ENCODE data around the gene CADM1. TPM values are rescaled to one million over a fixed set of nuclear protein-coding genes. Genes with fewer than 3 reads are reported as not detected.

The CADM1 gene
- total and polyA plus RNA-seq, 8 donors, result 6.3 to 38.8 (median 24.5) TPM

DNA sequence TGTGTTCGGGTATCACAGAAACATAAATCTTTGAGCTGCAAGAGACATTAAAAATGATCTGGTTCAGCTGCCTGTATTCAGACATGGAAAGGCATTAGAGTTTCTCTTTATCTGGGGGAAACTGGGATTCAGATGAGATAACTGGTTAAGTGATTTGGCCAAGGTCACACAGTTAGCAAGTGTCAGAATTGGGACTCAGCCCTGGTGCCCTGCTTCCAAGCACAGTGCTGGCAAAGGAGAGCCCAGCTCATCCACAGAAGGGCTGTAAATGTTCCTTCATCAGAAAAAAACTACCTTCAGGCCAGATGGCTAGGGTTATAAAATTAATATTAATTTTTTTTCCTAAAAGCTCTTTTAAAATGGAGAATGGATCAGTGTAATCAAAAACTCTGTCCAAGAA is 20.4 kb upstream of the CADM1 start:
- DNase-seq, result no peak
- ATAC-seq, result no peak
- TF ChIP-seq, protein P1, sequence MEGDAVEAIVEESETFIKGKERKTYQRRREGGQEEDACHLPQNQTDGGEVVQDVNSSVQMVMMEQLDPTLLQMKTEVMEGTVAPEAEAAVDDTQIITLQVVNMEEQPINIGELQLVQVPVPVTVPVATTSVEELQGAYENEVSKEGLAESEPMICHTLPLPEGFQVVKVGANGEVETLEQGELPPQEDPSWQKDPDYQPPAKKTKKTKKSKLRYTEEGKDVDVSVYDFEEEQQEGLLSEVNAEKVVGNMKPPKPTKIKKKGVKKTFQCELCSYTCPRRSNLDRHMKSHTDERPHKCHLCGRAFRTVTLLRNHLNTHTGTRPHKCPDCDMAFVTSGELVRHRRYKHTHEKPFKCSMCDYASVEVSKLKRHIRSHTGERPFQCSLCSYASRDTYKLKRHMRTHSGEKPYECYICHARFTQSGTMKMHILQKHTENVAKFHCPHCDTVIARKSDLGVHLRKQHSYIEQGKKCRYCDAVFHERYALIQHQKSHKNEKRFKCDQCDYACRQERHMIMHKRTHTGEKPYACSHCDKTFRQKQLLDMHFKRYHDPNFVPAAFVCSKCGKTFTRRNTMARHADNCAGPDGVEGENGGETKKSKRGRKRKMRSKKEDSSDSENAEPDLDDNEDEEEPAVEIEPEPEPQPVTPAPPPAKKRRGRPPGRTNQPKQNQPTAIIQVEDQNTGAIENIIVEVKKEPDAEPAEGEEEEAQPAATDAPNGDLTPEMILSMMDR (IDR thresholded peaks at IDR 0.05), result no peak

DNA sequence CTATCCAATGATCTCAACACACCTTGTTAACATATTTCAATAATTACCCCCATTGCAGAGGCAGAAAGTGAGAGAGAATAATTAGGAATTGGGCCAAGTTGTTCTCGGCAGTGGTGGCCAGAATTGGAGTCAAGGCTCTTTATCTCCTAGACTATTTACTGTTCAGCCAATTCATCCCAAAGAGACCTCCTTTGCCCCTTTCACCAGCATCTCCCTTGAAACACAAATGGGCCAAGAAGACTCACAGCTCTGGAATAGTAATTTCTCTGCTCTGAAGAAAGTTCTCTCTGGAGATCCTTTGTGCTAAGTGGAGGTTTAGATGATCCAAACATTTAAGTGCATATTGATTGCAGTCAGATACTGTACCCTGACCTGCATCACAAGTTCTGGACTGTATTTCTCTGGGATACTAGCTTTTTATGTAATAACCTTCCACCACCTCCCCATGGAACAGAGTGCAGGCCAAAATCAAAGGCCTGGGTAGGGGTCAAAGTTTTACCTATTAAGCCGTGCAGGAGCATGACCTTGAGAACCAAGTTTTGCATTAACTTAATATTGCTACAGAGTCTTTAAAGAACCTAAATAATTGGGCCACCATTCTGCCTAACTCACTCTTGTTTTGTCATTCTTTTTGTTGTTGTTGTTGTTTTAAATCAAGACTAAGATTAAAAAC is 19.6 kb upstream of the CADM1 start:
- Histone ChIP-seq H3K27me3 (no peaks in the 10 kb centered on the region), H3K4me3 (no peak overlapping the region), H3K27ac (no peak overlapping the region), H3K4me1 (no peaks in the 10 kb centered on the region), H3K36me3 (no peaks in the 10 kb centered on the region), H3K9me3 (no peaks in the 10 kb centered on the region)
- TF ChIP-seq, protein P1 (IDR thresholded peaks at IDR 0.05), result no peak
- ATAC-seq (no peak), DNase-seq (no peak), FAIRE-seq (no peak)
- intact Hi-C loops (cut with DNase I), result no loop called here
- 12 to 24% methylated on average over 2 of the region's 2 CpGs for WGBS, 2 donors

More for the DNA sequence above, 20.4 kb upstream of the CADM1 start:
- Histone ChIP-seq H3K4me1 (no peaks in the 10 kb centered on the region), H3K27ac (no peak overlapping the region), H3K27me3 (no peaks in the 10 kb centered on the region), H3K36me3 (no peaks in the 10 kb centered on the region), H3K4me3 (no peak overlapping the region), H3K9me3 (no peaks in the 10 kb centered on the region)
- 36 to 80% methylated on average over 1 of the region's 1 CpG for WGBS, 2 donors
- no peak for FAIRE-seq
- intact Hi-C loops (cut with DNase I), result no loop called here

DNA sequence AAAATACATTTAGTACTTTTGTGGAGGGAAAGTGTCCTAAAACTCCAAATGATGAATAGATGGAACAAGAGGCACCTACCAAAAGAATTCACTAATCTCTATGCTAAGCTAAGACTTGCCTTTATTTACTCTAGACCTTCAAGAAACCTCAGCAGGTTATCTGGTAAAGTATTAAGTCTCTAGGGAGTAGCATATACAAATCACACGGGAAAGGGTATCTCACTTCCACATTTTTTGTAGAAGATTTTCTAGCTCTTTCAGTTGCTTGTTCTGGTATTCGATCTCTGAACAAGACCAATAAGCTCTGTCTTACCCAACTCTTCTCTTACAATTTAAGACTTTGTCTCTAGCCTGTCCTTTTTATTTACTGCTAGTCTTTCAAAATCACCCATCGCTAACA is 18.1 kb upstream of the CADM1 start:
- H3K4me3 ChIP-seq, result no peak overlapping the region
- intact Hi-C loops (cut with DNase I), result no loop called here
- TF ChIP-seq, protein P1 (IDR thresholded peaks at IDR 0.05), result no peak
- H3K4me1 ChIP-seq, result no peaks in the 10 kb centered on the region
- no peaks in the 10 kb centered on the region for H3K27me3 ChIP-seq
- H3K36me3 ChIP-seq, result no peaks in the 10 kb centered on the region
- no peaks in the 10 kb centered on the region for H3K9me3 ChIP-seq
- H3K27ac ChIP-seq, result no peak overlapping the region
- no peak for FAIRE-seq
- no peak for DNase-seq
- ATAC-seq, result no peak
- WGBS, 2 donors, result 79 to 88% methylated on average over 3 of the region's 3 CpGs

DNA sequence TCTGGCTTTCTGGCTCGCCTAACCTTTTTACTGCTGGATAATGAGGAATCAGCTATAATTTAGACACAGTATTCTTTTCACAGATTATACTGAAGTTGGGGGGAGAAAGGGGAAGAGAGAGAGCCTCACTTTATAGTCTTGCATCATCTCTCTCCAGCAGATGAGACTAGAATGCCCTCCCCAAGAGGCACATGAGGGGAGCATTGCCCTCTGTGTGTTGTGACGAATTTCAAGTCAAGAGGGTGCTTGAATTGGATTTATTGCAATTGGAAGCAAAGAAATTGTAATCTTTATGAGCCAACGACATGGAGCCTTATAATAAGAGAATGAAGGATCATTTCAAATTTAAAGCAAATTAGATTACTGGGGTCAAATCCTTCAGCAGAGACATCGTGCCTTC is 17.6 kb upstream of the CADM1 start:
- Histone ChIP-seq H3K27ac (no peak overlapping the region), H3K4me1 (no peaks in the 10 kb centered on the region), H3K4me3 (no peak overlapping the region), H3K27me3 (no peaks in the 10 kb centered on the region), H3K36me3 (no peaks in the 10 kb centered on the region), H3K9me3 (no peaks in the 10 kb centered on the region)
- TF ChIP-seq, protein P1 (IDR thresholded peaks at IDR 0.05), result no peak
- FAIRE-seq (no peak), DNase-seq (no peak), ATAC-seq (no peak)
- intact Hi-C loops (cut with DNase I), result no loop called here
- 57 to 70% methylated on average over 4 of the region's 4 CpGs for WGBS, 2 donors

DNA sequence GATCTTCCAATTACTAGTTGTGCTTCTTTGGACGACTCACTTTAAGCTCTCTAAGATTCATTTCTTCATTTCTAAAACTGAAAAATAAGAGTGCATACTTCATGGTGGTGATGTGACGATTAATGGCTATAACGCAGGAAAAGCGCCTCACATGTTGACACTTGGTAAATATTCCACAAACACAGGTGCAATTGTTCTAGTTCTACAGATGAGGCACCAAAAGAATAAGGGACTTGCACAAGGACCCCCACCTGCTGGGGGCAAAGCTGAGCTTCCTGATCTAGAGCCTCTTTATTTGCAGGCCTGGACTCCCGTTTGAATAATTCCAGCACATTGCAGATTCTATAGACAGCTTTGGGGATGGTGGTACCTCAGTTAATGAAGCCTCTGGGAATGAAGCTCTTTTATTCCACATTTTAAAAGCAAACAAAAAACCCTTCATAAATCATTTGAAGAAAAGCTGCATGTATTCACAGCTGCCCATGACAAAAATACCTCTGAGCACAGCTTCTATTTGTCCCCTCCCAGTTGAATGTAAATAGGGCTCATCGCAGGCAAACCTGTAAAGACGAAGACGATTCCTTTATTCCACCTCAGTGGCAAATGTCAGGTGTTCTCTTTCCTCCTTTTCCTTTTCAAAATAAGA is 14.9 kb upstream of the CADM1 start:
- ATAC-seq (no peak), FAIRE-seq (no peak), DNase-seq (no peak)
- H3K27me3 ChIP-seq, result no peaks in the 10 kb centered on the region
- H3K36me3 ChIP-seq, result no peaks in the 10 kb centered on the region
- no peaks in the 10 kb centered on the region for H3K4me1 ChIP-seq
- TF ChIP-seq, protein P1 (IDR thresholded peaks at IDR 0.05), result no peak
- no peaks in the 10 kb centered on the region for H3K9me3 ChIP-seq
- no peak overlapping the region for H3K4me3 ChIP-seq
- intact Hi-C loops (cut with DNase I), result no loop called here
- 23 to 29% methylated on average over 8 of the region's 8 CpGs for WGBS, 2 donors
- no peak overlapping the region for H3K27ac ChIP-seq
